HG03039 (cell line): ENCODE measurements around the gene ZNF841.
"Not testable (repeated sequence)": the region's sequence is repeated elsewhere in the genome, so short reads cannot be mapped to it uniquely, and the experiment has no call there.

Experiments
- ATAC-seq: cut with Tn5 transposase; IDR thresholded peaks from one replicate; pipeline ENCODE4 v1.9.1; 2021; ENCODE audit warnings: mild to moderate bottlenecking, moderate library complexity; ENCODE audit not compliant: unreplicated experiment

Gene ZNF841

DNA sequence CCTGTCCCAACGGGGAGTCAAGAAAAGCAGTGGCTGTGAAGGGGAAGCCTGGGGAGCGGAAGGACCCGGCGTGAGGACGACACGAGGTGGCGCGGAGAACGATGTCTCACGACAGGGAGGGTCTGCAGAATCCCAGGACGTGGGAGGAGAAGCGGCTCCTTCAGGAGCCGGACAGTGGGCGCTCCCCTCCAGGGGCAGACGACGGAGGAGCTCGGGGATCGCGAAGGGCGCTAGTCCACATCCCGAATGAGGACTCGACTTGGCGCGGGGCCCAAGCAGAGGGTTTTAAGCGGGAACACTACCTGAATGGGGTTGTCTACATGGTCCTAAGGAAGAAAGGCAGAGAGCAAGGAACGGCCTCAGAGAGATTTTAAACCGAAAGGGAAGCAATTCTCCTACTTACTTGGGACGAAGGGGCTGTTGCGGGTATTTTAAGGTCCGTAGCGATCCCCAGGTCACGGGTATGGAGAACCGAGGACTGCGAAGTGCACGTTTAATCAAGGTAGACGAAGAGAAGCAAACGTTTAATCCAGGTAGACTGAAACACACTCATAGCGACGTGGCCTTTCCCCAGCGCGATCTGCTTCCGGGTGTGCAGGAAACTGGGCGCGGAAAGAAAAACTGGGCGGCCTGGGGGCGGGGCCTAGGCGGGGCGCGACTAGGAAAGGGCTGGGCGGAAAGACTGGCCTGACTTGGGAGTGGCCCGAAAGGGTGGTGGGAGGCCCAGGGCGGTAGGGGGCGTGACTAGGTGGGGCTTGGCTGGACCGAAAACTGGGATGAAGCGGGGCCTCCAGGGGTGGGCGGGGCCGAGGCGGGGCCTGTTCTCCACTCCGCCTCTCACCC, at the start of gene ZNF841:
TSS of gene ZNF841 (minus strand) at position 594 of the 843 bp plus-strand sequence. CDS start 10,964 bp downstream, outside the sequence.
- ATAC-seq, result peak; percentile 73

DNA sequence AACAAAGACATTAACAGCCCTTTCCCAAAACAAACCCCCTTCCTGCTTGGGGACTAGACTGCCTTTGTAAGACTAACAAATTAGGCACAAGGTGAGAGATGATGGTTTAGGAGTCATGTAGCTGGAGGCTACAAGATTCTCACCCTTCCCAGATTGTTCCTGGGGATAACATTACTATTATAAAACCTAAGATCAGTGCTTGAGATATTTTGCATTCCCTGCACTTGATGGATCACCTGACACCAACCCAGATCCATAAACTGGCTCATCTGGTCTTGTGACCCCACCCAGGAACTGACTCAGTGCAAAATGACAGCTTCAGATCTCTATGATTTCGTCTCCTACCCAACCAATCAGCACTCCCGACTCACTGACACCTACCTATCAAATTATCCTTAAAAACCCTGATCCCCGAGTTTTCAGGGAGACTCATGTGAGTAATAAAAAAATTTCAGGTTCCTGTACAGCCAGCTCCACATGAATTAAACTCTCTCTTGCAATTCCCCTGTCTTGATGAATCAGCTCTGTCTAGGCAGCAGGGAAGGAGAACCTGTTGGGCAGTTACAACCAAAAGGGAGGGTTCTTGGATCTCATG, 46.5 kb upstream of the ZNF841 start:
- ATAC-seq, result no peak

DNA sequence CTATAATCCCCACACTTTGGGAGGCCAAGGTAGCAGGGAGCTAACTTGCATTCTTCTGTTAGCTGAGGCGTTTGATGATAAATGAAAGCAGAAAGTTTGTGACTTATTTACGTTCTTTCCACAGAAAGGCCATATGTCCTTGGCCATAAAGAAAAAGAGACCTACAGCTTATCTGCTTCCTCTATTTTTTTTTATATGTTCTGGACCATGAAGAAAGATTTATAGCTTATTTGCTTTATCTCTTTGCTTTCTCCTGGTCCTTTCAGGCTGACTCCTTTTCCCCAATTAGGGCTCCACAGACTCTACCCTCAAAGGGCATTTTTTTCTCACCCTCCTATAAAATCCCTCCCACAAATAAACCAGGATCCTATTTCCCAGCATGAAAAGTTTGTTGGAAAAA, 45.6 kb upstream of the ZNF841 start:
- no peak for ATAC-seq

DNA sequence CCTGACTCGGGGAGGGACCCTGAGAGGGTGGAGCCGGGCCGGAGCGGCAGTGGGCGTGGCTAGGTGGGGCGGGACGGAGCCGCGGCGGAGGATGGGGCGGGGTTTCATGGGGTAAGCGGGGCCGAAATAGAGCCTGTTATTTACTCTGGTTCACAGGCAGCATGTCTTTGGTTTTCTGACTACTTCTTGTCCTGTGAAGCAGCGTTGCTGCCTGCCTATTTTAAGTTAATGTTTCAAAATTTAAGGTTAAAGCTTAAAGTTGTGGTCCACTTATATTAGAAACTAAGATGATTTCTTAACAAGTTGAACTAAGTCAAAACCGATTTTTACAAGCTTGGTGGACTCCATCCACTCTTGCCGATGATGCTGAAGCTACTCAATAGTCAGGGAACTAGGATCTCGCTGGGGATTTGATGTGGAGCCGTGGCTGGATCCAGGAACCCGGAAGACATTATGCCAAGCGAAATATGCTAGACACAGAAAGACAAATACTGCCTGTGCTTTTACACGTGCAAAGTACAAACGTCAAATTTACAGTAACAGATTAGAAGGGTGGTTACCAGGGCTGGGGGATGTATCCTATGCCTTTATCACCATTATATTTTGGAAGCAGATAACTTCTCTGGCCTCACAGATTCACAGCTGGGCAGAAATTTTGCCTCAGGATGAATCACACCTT, 44.6 kb upstream of the ZNF841 start:
- peak; percentile 90 for ATAC-seq

- no peak for ATAC-seq
Observed at GRCh38 chr19:52139252-52140031, 43.9 kb upstream of the ZNF841 start, which contains the start of gene ZNF616. ZNF616 (minus strand) TSS chr19:52139938; CDS start chr19:52130512, 9,426 bp downstream.

DNA sequence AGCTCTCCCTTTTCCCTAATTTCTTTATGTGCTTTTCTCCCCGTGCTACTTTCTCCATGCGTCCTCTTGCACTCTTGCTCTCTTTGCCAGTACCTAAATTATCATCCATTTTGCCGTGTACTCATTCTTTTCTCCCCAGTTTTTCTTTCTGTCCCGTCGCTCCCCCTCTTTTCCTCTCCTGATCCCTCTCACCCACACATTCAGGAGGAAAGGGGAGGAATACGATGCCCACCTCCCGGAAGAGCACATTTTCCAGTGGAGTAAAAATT, 43.4 kb upstream of the ZNF841 start:
- ATAC-seq, result no peak

- no peak for ATAC-seq
Observed at GRCh38 chr19:52138278-52138982, 42.9 kb upstream of the ZNF841 start.

- ATAC-seq, result no peak
Observed at GRCh38 chr19:52120286-52120685, 24.7 kb upstream of the ZNF841 start.

- ATAC-seq, result no peak
Observed at GRCh38 chr19:52115526-52116053, 20.0 kb upstream of the ZNF841 start.

DNA sequence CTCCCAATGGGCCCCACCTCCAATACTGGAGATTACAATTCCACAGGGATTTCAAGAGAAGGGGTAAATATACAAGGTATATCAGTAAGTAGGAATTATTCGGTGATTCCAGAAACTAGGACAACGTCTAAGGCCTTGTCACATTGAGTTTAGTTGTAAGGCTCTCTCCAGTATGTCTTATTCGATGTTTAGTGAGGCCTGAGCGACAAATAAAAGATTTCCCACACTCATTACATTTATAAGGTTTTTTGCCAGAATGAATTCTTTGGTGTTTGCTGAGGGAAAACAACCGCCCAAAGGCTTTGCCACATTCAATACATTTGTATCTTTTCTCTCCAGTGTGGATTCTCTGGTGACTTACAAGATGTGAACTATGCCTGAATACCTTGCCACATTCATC, 19.1 kb upstream of the ZNF841 start:
- ATAC-seq, result no peak

DNA sequence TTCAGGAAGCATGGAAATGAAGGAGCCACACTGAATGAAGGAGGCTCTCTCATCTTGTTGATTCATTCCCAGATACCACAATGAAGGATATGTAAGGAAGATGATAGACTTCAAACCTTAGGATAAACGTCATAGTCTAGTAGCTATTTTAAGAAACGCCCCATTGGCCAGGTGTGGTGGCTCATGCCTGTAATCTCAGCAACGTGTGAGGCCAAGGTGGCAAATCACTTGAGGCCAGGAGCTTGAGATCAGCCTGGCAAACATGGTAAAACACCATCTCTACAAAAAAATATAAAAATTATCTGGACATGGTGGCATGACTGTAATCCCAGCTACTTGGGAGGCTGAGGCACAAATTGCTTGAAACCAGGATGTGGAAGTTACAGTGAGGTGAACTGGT, 17.1 kb upstream of the ZNF841 start:
- no peak for ATAC-seq

DNA sequence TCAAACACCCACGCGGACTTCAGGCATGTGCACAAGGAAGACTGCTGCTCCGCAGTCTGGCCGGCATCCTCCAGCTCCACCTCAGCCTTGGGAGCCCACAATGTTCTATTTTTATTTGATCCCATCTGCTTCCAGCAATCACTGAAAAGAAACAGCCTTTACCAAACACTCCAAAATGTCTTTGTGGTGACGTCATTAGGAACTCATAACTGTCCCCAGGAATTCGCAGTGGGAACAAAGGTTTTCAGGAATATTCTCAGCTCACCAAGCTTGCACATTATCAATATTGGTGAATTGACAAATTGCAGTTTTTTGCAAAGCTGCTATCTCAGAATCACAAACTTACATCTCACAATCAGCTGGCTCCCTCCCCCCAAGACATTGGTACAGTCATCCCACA, 15.2 kb upstream of the ZNF841 start:
- ATAC-seq, result no peak

GRCh38 chr19:52102782-52103181, 7.2 kb upstream of the ZNF841 start:
- ATAC-seq, result no peak

GRCh38 chr19:52101866-52102562, 6.4 kb upstream of the ZNF841 start:
- no peak for ATAC-seq

- no peak for ATAC-seq
Observed at GRCh38 chr19:52099497-52100138, 4.1 kb upstream of the ZNF841 start.

DNA sequence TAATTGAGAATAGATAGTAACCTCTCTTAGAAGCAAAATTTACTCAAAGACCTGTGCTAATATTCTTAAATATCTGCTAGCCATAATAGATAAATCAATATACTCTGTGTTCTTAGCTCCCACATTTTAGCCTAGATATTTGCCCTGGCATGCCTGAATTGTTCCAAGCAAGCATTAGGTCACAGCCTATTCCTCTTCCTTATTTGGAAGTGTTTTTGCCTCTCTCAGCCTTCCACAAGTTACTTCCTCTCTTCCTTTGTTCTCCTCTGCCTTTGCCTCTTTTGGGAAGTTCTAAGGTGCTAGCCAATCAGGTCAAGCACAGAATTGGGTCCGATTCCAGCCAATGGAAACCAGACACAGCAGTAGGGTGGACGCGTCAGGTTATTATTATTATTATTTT, 851 bp upstream of the ZNF841 start:
- not testable (repeated sequence) for ATAC-seq

GRCh38 chr19:52094526-52095130, 937 bp downstream of the ZNF841 start:
- ATAC-seq, result no peak

DNA sequence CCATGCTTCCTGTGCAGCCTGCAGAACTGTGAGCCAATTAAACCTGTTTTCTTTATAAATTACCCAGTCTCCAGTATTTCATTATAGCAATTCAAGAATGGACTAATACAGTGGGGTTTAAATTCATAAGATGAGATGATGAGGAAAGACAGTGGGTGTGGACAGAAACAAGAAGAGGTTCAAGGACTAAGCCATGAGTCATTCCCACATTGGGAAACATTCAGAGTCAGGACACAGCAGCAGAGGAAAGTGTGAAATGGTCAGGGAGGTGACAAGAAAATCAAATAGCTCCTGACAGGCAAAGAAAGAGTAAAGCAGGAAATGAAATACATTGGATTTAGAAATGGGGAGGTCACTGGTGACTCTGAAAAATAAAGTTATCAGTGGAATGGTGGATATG, 9.1 kb downstream of the ZNF841 start:
- no peak for ATAC-seq

- no peak for ATAC-seq
Observed at GRCh38 chr19:52070496-52070895, 25.1 kb downstream of the ZNF841 start.
